HL-60/S4 treated with phorbol 12-myristate 13-acetate at 8.2 ng/mL for 4 days and 3 days (cell line): ENCODE data around the gene MYH14.

ENCODE experiments used
- in situ Hi-C: fragments of 300-500 bp; cut with MboI; formaldehyde crosslinking; loops from 2 replicates; pipeline ENCODE4 v1.15.0; 2022; ENCODE audit warnings: low sequenced_read_pairs

MYH14 gene

DNA sequence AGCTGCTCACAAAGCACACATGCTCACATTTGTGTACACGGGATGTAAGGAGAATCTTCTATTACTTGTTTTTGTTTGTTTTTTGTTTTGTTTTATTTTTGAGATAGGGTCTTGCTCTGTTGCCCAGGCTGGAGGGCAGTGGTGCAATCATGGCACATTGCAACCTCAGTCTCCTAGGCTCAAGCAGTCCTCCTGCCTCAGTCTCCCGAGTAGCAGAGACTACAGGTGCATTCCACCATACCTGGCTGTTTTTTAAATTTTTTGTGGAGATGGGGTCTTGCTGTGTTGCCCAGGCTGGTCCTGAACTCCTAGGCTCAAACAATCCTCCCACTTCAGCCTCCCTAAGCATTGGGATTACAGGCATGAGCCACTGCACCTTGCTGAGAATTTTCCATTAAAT, 83.9 kb downstream of the MYH14 start:
- in situ Hi-C loops: no loop called here

DNA sequence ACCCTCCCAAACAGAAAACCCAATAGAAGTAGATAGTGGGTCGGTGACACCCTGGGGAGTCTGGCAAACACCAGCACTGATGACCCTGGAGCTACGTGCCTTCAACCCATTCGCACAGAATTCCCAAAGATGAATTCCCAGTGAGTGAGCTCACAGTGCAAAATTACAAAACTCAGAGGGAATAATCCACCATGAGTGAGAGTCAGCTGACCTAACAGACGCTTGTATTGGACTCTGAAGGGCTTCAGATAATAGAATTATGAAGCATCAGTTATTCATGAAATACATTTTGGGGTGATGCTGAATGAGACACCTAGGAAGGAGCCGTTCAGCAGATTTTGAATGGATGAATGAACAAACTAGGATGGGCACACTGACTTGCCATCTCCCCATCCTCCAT, 85.5 kb downstream of the MYH14 start:
- in situ Hi-C loops: no loop called here

DNA sequence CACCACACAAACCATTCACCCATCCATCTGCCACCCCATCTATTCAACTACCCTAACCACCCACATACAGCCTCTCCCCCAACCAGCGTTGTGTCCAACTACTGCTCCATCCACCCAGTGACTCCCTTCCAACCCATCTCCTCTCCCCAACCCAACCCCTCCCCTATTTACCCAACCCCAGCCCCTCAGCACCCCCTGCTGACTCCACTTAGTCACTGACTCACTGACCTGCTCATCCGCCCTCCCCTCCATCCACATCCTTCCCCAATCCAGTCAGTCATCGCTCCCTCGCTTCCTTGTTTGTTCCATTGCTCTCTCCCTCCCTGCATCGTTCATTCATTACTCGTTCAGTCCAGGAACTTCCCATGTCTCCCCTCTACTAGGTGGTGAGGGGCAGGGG, 86.6 kb downstream of the MYH14 start:
- in situ Hi-C loops: no loop called here

DNA sequence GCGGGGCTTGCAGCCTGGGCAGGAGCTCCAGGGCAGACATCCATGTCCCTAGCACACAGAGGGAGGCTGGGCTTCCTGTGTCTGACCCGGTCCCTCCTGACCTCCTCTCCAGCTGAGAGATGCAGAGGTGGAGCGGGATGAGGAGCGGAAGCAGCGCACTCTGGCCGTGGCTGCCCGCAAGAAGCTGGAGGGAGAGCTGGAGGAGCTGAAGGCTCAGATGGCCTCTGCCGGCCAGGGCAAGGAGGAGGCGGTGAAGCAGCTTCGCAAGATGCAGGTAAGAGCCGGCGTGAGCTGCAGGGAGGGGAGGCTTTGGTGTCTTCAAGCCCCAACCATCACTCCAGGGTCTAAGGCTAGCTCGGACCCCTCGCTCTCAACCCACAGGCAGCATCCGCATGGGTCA, 87.4 kb downstream of the MYH14 start:
- in situ Hi-C loops: no loop called here

DNA sequence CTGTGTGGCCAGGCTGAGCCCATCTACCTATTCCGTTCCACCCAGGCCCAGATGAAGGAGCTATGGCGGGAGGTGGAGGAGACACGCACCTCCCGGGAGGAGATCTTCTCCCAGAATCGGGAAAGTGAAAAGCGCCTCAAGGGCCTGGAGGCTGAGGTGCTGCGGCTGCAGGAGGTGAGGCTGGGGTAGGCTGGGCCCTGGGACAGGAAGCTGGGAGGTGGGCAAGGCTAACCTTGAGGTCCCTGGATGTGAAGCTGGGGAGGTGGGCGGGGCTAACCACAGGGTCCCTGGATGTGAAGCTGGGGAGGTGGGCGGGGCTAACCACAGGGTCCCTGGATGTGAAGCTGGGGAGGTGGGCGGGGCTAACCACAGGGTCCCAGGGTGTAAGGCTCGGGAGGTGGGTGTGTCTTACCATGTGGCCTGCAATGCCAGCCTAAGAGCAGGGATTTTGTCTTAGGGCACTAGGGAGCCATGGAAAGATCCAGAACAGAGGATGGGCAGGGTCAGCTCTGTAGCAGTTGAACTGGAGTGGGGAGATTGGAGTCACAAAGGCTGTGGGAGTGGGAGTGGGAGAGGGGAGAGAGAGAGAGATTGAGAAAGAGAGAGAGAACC, 88.9 kb downstream of the MYH14 start:
- in situ Hi-C loops: no loop called here

DNA sequence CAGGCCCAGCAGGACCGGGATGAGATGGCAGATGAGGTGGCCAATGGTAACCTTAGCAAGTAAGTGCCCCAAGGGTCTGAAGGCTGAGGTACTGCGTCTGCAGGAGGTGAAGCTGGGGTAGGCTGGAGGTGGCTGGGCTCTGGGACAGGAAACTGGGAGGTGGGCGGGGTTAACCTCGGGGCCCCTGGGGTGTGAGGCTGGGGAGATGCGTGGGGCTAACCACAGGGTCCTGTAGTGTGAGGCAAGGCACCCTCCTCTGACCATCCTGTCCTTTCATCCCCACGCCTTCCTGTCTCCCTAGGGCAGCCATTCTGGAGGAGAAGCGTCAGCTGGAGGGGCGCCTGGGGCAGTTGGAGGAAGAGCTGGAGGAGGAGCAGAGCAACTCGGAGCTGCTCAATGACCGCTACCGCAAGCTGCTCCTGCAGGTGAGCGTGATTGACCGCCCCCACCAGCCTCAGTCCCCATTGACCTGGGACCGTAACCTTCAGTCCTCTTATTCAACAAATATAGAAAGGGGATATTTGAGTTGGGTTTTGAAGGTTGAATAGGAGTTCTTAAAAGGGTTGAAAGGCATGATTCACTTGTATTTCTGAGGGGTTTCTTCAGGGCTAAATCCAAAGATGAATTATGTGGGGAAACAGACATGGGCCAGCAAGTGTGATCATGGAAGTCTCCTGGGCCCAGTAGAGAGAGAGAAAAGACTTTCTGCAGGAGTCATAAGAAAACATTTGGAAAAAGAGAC, 90.0 kb downstream of the MYH14 start:
- in situ Hi-C loops: no loop called here

DNA sequence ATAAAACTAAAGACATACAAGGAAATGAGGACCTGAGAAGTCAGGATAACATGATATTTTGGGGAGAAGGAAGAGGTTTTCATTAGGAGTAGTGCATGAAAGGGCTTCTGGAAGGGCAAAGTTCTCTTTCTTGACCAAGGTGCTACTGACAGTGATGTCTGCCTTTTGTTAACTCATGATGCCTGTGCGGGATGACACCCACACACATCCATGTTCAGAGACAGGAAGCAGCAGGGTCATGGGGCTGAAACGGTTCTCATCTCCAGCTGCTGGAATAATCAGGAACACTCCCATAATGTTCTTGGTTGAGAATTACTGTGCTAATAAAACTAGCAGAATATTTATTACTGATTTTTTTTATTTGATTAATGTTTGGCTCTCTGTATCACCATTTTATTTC, 96.6 kb downstream of the MYH14 start:
- in situ Hi-C loops: no loop called here

DNA sequence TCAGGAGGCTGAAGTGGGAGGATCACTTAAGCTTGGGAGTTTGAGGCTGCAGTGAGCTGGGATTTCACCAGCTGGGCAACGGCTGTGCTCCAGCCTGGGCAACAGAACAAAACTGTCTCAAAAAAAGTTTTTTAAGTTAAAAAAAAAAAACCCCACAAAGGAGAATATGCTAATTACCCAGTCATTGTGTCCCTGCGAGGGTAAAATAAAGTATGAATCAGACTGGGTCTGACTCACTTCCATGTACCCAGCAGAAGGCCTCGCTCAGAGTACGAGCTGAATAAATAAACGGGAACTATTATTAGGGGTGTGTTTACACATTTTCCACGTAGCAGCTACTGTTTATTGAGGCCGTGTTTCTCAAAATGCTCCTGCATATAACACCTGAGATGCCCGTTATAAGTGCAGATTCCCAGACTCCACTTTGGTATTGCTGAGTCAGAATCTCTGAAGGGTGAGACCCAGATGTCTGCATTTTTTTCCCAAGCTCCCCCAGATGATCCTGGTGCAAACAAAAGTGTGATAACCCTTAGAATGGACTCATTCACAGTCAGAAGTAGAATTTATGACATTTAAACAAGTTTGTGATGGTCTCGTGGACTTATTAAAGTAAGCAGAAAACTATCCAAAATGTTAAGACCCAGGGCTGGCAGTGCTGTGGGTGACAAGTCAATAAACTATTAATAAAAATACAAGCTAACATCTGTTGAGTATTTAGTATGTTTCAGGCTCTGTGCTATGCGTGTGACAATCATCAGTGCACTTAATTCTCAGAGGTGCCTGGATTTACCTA, 97.6 kb downstream of the MYH14 start:
- in situ Hi-C loops: no loop called here

DNA sequence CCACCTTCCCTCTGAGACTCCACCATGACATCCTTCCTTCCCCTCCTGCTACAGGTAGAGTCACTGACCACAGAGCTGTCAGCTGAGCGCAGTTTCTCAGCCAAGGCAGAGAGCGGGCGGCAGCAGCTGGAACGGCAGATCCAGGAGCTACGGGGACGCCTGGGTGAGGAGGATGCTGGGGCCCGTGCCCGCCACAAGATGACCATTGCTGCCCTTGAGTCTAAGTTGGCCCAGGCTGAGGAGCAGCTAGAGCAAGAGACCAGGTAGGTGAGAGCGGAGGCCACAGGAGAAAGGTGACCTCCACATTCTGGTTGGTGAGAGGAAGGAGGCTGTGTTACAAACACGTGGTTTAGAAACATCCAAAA, 98.2 kb downstream of the MYH14 start:
- in situ Hi-C loops: no loop called here

DNA sequence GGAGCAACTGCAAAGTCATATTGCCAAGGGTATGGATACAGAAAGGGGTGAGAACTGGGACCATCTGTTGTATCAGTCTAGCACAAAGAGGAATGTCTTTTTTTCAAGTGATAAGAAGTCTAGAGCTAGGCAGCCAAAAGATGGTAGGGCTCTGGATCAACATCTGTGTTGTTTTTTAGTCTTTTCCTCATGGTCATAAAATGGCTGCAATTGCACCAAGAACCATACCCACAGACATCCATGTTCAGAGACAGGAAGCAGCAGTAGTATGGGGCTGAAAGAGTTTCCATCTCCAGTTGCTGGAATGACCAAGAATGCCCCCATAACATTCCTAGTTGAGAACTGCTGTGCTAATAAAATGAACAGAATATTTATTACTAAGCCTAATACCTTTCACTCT, 100.1 kb downstream of the MYH14 start:
- in situ Hi-C loops: no loop called here

DNA sequence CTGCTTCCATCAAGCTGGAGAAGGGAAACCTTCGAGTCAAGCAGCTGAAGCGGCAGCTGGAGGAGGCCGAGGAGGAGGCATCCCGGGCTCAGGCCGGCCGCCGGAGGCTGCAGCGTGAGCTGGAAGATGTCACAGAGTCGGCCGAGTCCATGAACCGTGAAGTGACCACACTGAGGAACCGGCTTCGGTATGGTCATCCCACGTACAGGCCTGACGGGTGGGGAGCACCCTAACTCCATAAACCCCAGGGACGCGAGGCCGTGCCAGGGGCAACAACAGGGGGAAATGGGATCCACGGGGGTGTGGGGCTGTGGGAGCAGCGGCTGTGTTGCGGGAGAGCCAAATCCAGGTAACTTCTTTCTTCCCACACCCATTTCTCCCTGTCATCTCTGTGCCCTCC, 105.6 kb downstream of the MYH14 start:
- in situ Hi-C loops: no loop called here

DNA sequence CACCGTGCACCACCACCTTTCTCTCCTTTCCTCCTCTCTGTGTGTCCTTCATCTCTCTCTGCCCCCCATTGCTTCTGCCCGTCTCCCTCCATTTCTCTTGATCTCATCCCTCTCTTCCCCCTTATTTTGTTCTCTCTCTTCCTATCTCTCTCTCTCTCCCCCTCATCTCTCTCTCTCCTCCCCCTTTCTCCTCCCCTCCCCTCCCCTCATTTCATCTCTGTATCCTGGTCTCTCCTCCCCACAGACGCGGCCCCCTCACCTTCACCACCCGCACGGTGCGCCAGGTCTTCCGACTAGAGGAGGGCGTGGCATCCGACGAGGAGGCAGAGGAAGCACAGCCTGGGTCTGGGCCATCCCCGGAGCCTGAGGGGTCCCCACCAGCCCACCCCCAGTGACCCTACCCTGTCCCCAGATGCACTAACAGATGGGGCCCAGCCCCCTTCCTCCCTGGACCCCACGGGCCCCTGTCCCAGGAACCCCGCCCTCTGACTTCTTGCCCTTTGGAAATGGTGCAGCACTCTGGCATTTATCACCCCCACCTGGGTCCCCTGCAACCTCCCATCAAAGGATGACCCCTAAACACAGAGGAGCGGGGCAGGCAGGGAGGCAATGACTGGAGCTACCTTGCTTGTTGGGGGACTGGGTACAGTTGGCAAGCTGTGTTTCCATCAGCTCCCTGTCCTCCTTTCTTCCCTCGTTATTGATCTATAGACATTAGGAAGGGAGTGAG, 106.1 kb downstream of the MYH14 start:
- in situ Hi-C loops: no loop called here

DNA sequence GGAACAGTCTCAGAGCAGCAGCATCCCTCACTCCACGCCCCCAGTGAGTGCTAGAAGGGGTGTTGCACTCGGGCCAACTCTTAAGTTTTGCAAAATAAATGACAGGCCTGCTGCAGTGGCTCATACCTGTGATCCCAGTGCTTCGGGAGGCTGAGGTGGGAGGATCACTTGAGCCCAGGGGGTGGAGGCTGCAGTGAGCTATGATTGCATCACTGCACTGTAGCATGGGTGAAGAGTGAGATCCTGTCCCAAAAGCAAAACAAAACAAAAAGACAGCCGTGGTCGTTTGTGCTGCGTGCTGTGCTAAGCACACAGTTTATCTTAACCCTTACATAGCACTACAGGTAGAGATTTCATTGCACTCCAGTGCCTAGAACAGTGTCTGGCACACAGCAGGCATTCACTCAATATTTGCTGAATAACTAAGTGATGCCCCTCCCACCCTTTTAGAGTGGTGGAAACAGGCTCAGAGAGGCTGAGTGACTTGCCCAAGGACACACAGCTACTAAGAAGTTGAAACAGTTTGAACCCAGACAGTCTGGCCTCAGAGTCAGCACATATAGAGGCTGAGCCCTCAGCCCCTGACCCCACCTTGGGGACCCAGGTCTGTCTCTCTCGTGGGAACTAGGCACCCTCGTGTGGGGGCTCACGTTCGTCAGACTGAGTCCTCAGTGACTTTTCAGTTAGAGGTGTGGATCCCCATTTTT, 107.5 kb downstream of the MYH14 start:
- in situ Hi-C loops: no loop called here

DNA sequence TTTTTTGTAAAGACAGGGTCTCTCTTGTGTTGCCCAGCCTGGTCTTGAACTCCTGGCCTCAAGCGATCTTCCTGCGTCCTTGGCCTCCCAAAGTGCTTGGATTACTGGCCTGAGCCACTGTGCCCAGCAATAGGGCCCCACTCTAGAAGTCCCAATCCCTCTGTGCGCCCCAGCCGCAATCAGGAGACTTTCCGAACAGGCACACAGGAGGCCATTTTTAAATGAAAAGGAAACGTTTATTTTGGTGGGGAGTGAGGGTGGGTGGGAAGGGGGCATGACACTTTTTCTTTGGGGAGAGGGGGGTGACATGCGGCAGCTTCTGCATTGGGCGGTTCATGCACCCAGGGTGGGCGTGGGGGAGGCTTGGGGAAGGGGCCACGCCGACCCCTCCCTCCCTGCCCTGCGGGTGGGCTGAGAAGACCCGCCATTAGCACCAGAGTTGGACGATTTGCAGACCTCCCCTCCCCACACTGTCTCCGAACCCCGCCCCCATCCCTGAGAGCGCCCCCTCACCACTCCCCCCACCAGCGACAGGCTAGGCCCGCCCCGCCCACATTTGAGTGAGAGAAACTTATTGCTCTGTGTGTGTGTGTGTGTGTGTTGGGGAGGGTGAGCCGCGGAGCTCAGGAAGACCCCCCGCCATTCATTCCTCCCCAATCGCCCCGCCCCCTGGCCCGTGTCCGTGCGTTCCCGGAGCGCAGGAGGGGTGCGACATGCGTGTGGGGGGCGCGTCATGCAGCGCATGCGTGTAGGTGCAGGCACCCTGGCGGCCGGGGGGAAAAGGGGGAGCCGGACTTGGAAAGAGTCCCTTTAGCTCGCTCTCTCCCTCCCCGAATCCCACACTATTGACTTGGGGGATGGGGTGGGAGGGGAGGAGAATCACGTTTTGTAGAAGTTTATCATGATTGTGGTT, 108.6 kb downstream of the MYH14 start:
- in situ Hi-C loops: no loop called here

DNA sequence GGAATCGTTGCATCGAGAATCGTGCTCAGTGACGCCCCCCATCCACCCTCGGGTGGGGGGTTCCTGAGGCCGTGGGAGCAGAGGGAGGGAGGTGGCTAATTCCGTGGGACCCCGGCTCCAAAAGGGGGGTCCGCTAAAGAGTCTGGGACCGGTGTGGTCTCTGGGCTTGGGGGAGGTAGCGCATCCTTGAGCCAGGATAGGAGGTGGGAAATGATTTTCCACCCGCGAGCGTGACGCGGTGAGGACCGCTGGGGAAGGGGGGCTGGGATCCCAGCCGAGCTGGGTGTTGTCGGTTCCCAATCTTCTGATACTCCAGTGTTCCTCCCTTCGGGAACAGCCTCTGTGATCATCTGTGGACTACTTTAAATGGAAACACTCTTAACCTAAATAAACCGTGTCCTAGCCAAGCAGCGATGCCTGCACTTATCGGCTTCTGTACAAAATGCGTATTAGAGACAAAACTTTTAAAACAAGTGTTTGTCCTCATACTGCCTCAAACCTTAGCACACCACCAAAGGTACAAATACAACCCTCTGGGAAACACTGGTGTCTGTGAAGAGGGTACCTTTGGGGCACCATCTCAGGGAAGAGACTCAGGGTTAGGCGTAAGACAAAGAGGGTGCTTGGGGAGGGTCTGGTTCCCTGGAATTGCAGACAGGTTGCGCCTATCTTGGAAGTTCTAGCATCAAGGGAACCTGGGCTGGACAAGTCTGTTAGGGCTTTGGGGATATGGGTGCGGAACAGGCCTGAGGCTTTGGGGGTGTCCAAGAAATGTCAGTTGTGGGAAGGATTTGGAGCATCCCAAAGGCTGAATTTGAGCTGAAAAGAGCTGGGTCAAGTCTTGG, 109.8 kb downstream of the MYH14 start:
- in situ Hi-C loops: no loop called here

DNA sequence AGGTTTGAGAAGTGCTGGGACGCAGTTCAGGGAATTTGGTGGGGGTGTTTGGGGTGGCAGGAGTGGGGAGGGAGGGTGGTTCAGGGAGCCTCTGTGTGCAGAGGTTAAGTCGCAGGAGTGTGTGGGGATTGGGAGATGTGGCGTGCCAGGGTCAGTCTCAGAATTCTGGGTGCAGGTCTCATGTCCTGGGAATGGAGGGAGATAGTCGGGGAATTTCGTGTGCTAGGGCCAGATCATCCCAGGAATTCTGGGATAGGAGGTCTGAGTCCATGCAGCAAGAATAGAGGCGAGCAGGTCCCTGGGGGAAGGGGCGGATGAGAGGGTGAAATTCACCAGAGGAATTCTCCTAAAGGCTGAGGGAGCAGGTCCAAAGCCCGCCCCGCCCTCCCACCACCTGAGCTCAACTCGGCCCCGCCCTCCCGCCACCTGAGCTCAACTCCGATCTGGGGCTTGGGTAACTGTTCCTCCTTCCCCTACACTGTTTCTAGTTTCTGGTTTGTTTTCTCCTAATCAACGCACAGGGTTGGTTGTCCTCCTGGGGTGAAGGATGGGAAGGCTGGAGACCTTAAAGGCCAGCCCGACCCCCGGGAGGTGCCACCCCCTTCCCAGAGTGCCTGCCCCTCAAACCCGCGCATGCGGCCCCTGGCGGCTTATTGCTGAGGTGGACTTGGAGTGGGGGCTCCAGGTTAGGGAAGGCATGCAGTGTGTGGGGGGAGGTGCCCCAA, 110.6 kb downstream of the MYH14 start:
- in situ Hi-C loops: no loop called here

DNA sequence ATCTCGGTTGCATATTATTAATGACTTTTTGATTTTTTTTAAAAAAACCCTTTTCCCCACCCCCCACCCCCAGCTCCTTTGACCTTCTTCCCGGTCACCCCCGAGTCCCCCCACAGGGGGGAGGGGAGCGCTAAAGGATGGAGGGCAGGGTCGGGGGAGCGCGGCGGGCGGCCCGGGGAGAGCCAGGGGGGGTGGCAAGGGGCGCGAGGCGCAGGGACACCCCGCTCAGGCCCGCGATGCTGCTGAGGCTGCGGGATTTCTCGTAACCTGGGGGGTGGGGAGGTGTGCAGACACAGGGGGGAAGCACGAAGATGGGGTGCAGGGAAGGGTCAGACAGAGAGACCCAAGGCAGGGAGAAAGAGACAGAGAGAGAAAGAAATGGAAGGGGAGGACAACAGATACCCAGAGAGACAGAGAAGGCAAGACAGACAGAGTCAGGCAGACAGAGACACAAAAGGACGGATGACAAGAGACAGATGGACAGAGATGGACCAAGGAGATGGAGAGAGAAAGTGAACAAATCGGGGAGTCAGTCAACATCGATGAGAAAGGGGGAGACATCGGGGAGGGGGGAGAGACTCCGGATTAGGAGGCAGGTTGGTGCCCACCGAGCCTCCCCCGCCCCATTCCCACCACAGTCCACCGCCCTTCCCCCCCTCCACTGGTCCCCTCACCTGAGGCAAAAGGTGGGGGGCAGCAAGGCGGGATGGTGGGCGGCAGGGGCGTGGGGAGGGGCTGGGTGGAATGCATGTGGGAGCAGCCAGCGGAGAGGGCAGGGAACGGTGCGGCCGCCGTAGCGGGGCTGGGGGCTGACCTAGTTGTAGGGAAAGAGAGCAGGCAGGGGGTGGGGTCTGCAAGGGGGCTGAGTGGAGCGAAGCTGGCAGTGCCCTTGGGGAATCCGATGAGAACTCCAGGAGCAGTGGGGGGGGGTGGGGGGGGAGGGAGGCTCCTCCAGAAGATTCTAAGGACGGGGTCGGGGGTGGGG, 111.6 kb downstream of the MYH14 start:
- in situ Hi-C loops: no loop called here
